Vagina (tissue), 2 donors: ENCODE data around the gene WDSUB1.

ENCODE experiments used
- CTCF ChIP-seq, 3 experiments: fragments of 450-650 bp in 2 of 3; fragments of 200-600 bp in 1 of 3; sonication (generic) in 1 of 3; IDR thresholded peaks; one replicate each; pipeline ENCODE4 v1.5.1; 2017 to 2019; ENCODE audit warnings: antibody characterized with exemption in 3 of 3, mild to moderate bottlenecking in 2 of 3, moderate library complexity in 2 of 3
- POLR2A ChIP-seq, 2 donors: fragments of 450-650 bp; IDR thresholded peaks; one replicate each; pipeline ENCODE4 v1.6.1; 2017; ENCODE audit warnings: antibody characterized with exemption in 2 of 2, mild to moderate bottlenecking in 2 of 2, moderate library complexity in 2 of 2

DNA sequence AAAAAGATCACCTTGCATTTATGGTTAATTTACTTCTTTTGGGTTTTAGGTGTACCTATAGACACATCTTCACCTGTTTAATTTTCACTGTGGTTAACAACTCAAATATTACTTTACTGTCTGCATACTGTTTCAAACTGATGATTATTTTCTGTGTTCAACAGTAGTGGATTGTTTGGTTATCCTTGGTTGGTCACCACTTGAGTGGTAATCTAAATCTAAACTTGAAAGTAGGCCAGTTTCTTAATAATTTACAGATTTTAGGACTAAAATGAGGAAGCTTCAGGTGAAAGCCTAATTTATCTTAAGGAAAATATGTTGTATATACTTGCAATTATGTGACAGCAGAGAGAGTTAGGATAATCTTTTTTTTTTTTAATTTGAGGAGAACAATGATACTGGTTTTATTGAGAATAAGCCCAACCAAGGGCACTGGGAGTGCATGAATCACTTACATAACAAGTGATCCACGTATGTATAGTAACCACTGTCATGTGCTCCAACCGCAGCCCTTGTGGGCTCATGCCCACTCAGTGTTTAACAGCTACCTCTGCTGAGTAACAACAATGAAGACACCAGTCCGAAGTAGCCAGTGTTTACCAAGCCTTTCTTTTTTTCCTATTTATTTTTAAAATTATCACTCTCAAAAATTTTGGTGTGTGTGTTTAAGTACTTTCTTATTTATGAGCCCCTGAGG is 31.0 kb upstream of the WDSUB1 start:
- TF ChIP-seq POLR2A (IDR thresholded peaks at IDR 0.05) = no peak
- no peak for TF ChIP-seq CTCF (IDR thresholded peaks at IDR 0.05)
